Upper lobe of left lung (tissue), 6 donors: ENCODE results near the gene PLXNB3. TPM values are rescaled to one million over a fixed set of nuclear protein-coding genes. Genes with fewer than 3 reads are reported as not detected.

ENCODE experiments used
- ATAC-seq, 2 donors: fragments of 200-7000 bp; cut with Tn5 transposase; one replicate each; pipeline ENCODE4 v1.9.1; 2022; ENCODE audit warnings: mild to moderate bottlenecking in 2 of 2, moderate library complexity in 2 of 2; ENCODE audit not compliant: low FRiP score in 2 of 2
- DNase-seq, 2 donors: peaks; one replicate each; pipeline ENCODE4 v3.0.0-alpha.2; 2019 to 2020
- H3K27ac ChIP-seq, 4 donors: fragments of 200-600 bp; sonication (generic); one replicate each; pipeline ENCODE4 v1.5.1; 2016 to 2019
- H3K27me3 ChIP-seq, 4 donors: fragments of 200-600 bp; sonication (generic); one replicate each; pipeline ENCODE4 v1.5.1; 2017 to 2019
- H3K36me3 ChIP-seq, 4 donors: fragments of 200-600 bp; sonication (generic); one replicate each; pipeline ENCODE4 v1.5.1; 2016 to 2019
- H3K4me1 ChIP-seq, 4 donors: fragments of 200-600 bp; sonication (generic); one replicate each; pipeline ENCODE4 v1.5.1; 2018 to 2019
- H3K4me3 ChIP-seq, 4 donors: fragments of 200-600 bp; sonication (generic); one replicate each; pipeline ENCODE4 v1.5.1; 2017 to 2019; ENCODE audit warnings: mild to moderate bottlenecking in 2 of 4, moderate library complexity in 1 of 4
- H3K9me3 ChIP-seq, 4 donors: fragments of 200-600 bp; sonication (generic); one replicate each; pipeline ENCODE4 v1.5.1; 2018 to 2019
- EP300 ChIP-seq, 4 donors: sonication (generic); formaldehyde crosslinking; IDR thresholded peaks; one replicate each; pipeline ENCODE4 v1.5.1; 2017; ENCODE audit warnings: antibody characterized with exemption in 4 of 4, control low read depth in 2 of 4
- POLR2A ChIP-seq, 4 donors: fragments of 450-650 bp; IDR thresholded peaks; one replicate each; pipeline ENCODE4 v1.5.1; 2016 to 2017; ENCODE audit warnings: antibody characterized with exemption in 4 of 4, mild to moderate bottlenecking in 2 of 4
- POLR2AphosphoS5 ChIP-seq, 2 donors: sonication (generic); formaldehyde crosslinking; IDR thresholded peaks; one replicate each; pipeline ENCODE4 v1.5.1; 2017; ENCODE audit warnings: antibody characterized with exemption in 2 of 2
- WGBS, 2 donors: methylation state at CpG; one replicate each; pipeline ENCODE4 v1.1.5; 2017 to 2018; 5-methylcytosine and 5-hydroxymethylcytosine counted together
- total RNA-seq, 6 donors: library from RNA; depleted of rRNA in 4 of 6; stranded (reverse); fragments of >200 nt in 4 of 6; gene quantifications; one replicate each; pipeline versions ENCODE4 v1.1.0 to v1.2.1, GENCODE V29; 2016 to 2021
- TF ChIP-seq, protein P1 (sequence below), 6 experiments: fragments of 450-650 bp in 4 of 6; fragments of 200-600 bp in 2 of 6; sonication (generic) in 2 of 6; IDR thresholded peaks; one replicate each; pipeline ENCODE4 v1.5.1; 2016 to 2019; ENCODE audit warnings: antibody characterized with exemption in 6 of 6
- donor health status: DM: no; HTN: no; CAD: no; lungs with moderate emphysema.
- donor health status: DM: no; HTN: yes; CAD: no; lungs with severe emphysema.

Gene PLXNB3
- total RNA-seq, 6 donors from 2014 or later, result 1.3 to 21.0 (median 2.9) TPM

DNA sequence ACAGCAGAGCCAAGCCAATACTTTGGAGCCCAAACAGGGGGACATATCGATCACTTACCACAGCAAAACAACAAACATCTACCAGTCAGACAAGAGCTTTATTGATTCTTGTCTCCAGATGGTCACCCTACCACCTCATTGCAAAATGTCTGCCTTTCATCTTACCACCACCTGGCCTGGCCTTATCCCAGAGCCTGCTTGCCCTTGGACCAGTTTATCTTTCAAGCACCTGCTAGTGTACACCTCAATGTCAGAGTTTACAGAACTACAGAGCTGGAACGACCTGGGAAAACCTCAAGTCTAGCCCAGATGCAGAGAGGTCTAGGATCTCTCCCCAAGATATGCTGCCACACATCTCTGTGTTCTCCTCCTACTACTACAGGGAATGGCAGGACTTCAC is 44.3 kb upstream of the PLXNB3 start:
- peaks cover 0 to 9% (median 0%) of the 10 kb centered on the region in 4 donors for H3K9me3 ChIP-seq
- H3K4me1 ChIP-seq, result peaks cover 6 to 12% (median 10%) of the 10 kb centered on the region in 4 donors
- no peak overlapping the region for H3K4me3 ChIP-seq
- no peak overlapping the region for H3K27ac ChIP-seq
- TF ChIP-seq POLR2AphosphoS5 (IDR thresholded peaks at IDR 0.05) (no peak), EP300 (IDR thresholded peaks at IDR 0.05) (no peak), POLR2A (IDR thresholded peaks at IDR 0.05) (no peak)
- TF ChIP-seq, protein P1, sequence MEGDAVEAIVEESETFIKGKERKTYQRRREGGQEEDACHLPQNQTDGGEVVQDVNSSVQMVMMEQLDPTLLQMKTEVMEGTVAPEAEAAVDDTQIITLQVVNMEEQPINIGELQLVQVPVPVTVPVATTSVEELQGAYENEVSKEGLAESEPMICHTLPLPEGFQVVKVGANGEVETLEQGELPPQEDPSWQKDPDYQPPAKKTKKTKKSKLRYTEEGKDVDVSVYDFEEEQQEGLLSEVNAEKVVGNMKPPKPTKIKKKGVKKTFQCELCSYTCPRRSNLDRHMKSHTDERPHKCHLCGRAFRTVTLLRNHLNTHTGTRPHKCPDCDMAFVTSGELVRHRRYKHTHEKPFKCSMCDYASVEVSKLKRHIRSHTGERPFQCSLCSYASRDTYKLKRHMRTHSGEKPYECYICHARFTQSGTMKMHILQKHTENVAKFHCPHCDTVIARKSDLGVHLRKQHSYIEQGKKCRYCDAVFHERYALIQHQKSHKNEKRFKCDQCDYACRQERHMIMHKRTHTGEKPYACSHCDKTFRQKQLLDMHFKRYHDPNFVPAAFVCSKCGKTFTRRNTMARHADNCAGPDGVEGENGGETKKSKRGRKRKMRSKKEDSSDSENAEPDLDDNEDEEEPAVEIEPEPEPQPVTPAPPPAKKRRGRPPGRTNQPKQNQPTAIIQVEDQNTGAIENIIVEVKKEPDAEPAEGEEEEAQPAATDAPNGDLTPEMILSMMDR (IDR thresholded peaks at IDR 0.05), result no peak
- 65% methylated on average over 2 of the region's 2 CpGs; no CpG with 5 or more reads in 1 of the 2 donors for WGBS, 2 donors
- peaks cover 0 to 54% (median 14%) of the 10 kb centered on the region in 4 donors for H3K36me3 ChIP-seq
- no peak for ATAC-seq
- DNase-seq, result no peak
- no peaks in the 10 kb centered on the region for H3K27me3 ChIP-seq

DNA sequence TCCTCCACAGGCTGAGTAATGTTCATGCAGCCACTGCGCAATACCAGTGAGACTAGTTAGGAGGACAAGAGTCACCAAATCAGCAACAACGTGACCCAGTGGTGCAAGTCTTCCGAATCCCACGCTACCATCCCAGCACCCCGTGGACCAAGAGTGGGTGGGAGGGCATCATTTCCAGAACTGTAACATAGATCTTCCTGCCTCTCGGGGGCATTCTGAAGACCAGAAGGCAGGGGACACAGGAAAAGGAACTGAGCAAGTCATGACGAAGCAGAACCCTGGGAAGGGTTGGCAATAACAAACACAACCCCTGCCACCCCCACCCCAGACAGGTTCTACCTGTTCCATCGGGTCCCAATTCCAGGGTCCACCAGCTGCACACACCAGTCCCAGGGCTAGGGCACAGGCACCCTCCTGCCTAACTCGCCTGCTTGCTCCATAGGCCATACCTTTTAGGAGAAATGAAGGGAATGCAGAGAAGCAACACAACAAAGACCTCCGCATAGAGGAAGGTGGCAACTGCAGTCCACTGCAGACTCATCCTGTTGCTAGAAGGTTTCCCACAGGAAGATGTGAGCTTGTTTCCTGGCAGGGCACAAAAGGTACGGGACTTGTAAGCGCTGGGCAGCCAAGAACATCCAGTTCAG is 41.2 kb upstream of the PLXNB3 start:
- peaks cover 37 to 44% (median 39%) of the 10 kb centered on the region in 4 donors for H3K4me1 ChIP-seq
- peak overlapping the region in 3 of 4 donors; percentile 65 to 82 (median 75) for H3K4me3 ChIP-seq
- peaks cover 0 to 7% (median 0%) of the 10 kb centered on the region in 4 donors for H3K27me3 ChIP-seq
- ATAC-seq (no peak), DNase-seq (peak in 1 of 2 donors; percentile 40)
- TF ChIP-seq POLR2AphosphoS5 (IDR thresholded peaks at IDR 0.05) (peak in 1 of 2 donors; percentile 10), EP300 (IDR thresholded peaks at IDR 0.05) (peak in 1 of 4 donors; percentile 33), POLR2A (IDR thresholded peaks at IDR 0.05) (peak in 1 of 4 donors; percentile 48)
- TF ChIP-seq, protein P1 (IDR thresholded peaks at IDR 0.05), result no peak
- peaks cover 0 to 34% (median 10%) of the 10 kb centered on the region in 4 donors for H3K36me3 ChIP-seq
- H3K9me3 ChIP-seq, result peaks cover 0 to 9% (median 0%) of the 10 kb centered on the region in 4 donors
- WGBS, 2 donors, result 56 to 60% methylated on average over 2 to 12 of the region's 12 CpGs
- peak overlapping the region; percentile 86 to 91 (median 89) for H3K27ac ChIP-seq

DNA sequence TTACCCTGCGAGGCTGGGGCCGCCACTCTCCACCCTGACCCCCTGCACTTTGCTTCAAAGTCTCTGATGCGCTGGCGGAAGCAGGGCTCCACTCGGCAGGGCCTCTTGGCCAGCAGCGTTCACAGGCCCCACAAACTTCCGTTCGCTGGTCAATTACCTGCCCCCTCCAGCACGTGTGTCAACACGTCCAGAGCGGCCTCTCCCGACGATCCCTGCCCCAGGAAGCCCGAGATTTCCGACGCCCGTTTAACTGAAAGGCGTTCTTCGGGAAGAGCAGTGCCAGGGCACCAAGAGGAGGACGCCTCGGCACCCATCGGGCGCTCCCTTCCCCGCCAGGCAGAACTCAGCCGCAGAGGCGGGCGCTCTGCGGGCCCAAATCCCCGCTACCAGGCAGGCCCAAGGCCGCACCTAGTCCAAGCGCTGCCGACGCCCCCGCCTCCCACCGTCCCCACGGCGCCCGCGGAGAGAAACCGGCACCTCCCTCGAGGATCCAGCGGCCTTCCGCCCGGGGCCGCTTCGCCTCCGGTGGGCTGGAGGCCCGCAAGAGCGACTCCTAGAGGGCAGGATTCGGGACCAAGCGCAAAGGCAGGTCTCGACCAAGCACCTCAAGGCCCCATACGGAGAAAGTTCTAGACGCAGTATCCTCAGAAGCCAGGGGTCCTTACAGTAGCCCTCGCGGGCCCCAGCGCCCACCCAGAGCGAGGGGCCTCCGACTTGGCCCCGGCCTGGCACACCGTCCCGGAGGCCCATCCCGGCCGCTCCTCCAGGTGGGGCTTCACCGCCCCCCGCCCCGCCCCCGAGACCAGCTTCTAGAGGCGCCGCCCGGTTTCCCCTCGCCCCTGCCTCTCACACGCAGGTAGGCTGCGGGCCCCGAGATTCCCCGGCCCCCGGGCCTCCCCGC is 40.4 kb upstream of the PLXNB3 start:
- peaks cover 0 to 9% (median 0%) of the 10 kb centered on the region in 4 donors for H3K9me3 ChIP-seq
- peak overlapping the region; percentile 65 to 82 (median 72) for H3K4me3 ChIP-seq
- DNase-seq (peak; percentile 47 to 87), ATAC-seq (peak in 1 of 2 donors; percentile 2)
- WGBS, 2 donors, result 0 to 42% methylated on average over 1 to 48 of the region's 78 CpGs
- H3K36me3 ChIP-seq, result peaks cover 0 to 28% (median 10%) of the 10 kb centered on the region in 4 donors
- peaks cover 41 to 50% (median 45%) of the 10 kb centered on the region in 4 donors for H3K4me1 ChIP-seq
- peaks cover 0 to 7% (median 0%) of the 10 kb centered on the region in 4 donors for H3K27me3 ChIP-seq
- peak overlapping the region; percentile 86 to 91 (median 89) for H3K27ac ChIP-seq
- TF ChIP-seq EP300 (IDR thresholded peaks at IDR 0.05) (no peak), POLR2A (IDR thresholded peaks at IDR 0.05) (no peak), POLR2AphosphoS5 (IDR thresholded peaks at IDR 0.05) (peak in 1 of 2 donors; percentile 16)
- TF ChIP-seq, protein P1 (IDR thresholded peaks at IDR 0.05), result no peak

DNA sequence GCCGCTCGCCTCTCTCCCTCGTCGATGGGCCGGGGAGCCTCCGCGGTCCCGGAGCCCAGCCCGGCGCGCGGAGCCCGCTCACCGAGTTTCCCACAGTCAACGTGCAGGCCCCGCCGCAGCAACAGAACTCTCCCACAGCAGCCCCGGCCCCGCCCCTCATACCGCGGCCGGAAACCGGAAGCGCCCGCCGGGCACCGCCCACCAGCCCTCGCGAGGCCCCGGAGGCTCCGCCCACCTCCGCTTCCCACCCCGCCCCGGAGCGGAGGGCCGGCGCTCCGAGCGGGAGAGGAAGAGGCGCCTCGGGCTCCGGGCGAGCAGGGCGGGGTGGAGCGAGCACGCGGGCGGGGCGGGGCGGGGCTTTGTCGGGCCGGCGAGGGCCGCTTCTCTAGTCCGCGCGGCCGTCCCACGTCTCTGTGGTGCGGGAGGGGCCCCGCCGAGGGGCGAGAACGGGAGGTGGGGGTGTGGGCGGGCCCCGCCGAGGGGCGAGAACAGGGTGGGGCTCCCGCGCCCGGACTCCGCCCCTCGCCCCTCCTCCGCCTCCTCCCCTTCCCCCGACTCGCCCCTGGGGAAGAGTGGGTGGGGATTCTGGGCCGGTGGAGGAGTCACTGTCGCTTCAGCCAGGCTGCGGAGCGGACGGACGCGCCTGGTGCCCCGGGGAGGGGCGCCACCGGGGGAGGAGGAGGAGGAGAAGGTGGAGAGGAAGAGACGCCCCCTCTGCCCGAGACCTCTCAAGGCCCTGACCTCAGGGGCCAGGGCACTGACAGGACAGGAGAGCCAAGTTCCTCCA is 39.6 kb upstream of the PLXNB3 start, which contains the start of the genes ABCD1 and BCAP31:
Gene ABCD1, plus strand, starts transcription at position 605 of the 787 bp plus-strand sequence. CDS start 411 bp downstream, outside the sequence.
Gene BCAP31, minus strand, starts transcription at position 136 of the 787 bp plus-strand sequence. CDS start 1,143 bp downstream, outside the sequence.
- peak; percentile 90 to 91 for ATAC-seq
- TF ChIP-seq POLR2A (IDR thresholded peaks at IDR 0.05) (peak in 3 of 4 donors; percentile 39 to 86 (median 68)), POLR2AphosphoS5 (IDR thresholded peaks at IDR 0.05) (peak; percentile 58 to 91), EP300 (IDR thresholded peaks at IDR 0.05) (no peak)
- Histone ChIP-seq H3K27me3 (peaks cover 0 to 7% (median 0%) of the 10 kb centered on the region in 4 donors), H3K4me3 (peak within 1 kb of the TSS; percentile 65 to 82 (median 72)), H3K9me3 (peaks cover 0 to 9% (median 0%) of the 10 kb centered on the region in 4 donors), H3K4me1 (peaks cover 41 to 50% (median 45%) of the 10 kb centered on the region in 4 donors), H3K36me3 (peaks cover 0 to 20% (median 10%) of the 10 kb centered on the region in 4 donors), H3K27ac (peak within 1 kb of the TSS; percentile 86 to 91 (median 89))
- WGBS, 2 donors, result 20% methylated on average over 48 of the region's 88 CpGs; no CpG with 5 or more reads in 1 of the 2 donors
- peak; percentile 88 to 98 for DNase-seq
